Superior temporal gyrus (tissue), 1 donor: ENCODE data around the gene RHOJ.
"Not testable (repeated sequence)": the region's sequence is repeated elsewhere in the genome, so short reads cannot be mapped to it uniquely, and the experiment has no call there.

Experiments used
- DNase-seq: peaks from one replicate; pipeline ENCODE4 v3.0.0-alpha.2; 2016; ENCODE audit errors: extremely low spot score

RHOJ gene

GRCh38 chr14:63268771-63269170, 64.5 kb downstream of the RHOJ start:
- DNase-seq: no peak

DNA sequence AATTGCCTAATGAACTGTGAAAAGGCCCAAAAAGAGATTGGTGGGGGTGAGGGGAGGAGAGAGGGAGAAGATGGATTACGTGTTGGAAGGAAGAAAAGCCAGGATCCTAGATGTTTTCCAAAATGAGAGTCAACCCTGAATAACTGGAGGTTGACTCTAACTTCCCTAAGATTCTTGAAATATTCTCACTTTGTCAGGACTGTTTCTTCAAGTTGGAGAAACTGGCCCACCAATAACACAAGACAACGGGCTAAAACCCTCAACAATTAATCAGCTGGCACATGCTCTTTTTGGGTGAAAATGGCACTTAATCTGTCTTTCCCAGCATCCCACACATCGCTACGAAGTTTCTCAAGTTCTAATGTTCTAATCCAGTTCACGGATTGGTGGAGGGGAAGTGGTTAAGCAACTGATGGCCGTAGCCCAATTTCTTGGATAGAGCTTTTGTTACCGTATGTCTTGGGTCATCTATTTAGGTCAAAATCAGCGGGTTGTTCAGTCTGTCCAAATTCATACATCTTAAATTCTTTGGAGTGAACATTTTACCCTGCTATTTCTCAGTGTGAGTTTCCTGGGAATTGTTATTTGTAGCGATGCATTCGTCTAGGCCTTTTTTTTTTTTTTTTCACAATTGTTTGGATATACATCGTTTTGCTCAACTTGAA, 65.5 kb downstream of the RHOJ start:
- DNase-seq: no peak

DNA sequence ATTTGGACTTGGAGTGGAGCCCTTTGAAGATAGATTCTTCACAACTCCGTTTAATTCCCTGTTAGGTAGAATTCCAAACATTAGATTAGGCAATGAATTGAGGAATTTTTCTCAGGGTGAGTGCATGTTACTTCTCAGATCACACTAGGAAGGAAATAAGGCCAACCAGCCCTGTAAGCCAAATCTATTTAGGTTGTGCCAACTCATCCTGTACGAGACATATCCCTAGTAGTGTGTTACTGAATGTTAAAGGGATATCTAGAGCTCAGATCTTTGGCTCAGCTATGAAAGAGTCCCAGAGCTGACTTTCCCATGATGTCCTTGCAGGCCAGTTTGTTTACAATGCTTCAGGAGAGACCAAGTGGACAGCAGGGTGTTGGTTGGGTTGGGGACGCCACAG, 68.9 kb downstream of the RHOJ start:
- DNase-seq: no peak

GRCh38 chr14:63273717-63274655, 69.7 kb downstream of the RHOJ start:
- no peak for DNase-seq

DNA sequence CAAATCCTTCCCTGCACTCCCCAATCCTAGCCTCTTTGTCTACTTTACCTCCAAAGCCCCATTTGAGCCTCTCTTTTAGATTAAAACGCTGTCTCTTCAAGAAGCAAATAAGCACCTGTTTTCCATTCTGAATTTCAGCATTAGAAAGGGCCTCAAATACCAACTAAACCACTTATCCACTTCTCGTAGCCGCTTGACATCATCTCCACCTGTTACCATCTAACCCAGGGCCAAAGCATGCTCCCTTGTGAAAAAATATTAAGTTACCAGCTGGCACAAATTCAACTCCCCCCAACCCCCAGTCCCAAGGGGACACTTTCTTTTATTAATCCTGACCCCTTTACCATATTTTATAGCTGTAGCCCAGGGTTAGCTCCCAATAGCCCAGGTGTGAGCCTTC, 71.4 kb downstream of the RHOJ start:
- DNase-seq: no peak

DNA sequence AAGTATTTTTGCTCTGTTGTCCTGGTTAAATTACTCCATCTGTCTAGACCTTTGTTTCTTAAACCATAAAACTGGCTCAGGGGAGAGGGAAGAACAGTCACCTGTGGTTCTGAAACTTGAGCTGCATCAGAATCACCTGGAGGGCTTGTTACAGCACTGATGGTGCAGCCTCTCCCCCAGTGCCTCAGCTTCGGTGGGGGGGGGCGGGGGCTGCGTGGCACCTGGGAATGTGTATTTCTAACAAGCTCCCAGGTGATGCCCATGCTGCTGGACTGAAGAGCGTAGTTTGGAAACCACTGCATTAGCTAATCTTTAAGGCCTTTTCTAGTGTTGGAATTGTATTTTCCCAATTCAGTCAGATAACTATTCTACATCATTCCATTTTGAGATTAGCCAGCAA, 71.8 kb downstream of the RHOJ start:
- no peak for DNase-seq

DNA sequence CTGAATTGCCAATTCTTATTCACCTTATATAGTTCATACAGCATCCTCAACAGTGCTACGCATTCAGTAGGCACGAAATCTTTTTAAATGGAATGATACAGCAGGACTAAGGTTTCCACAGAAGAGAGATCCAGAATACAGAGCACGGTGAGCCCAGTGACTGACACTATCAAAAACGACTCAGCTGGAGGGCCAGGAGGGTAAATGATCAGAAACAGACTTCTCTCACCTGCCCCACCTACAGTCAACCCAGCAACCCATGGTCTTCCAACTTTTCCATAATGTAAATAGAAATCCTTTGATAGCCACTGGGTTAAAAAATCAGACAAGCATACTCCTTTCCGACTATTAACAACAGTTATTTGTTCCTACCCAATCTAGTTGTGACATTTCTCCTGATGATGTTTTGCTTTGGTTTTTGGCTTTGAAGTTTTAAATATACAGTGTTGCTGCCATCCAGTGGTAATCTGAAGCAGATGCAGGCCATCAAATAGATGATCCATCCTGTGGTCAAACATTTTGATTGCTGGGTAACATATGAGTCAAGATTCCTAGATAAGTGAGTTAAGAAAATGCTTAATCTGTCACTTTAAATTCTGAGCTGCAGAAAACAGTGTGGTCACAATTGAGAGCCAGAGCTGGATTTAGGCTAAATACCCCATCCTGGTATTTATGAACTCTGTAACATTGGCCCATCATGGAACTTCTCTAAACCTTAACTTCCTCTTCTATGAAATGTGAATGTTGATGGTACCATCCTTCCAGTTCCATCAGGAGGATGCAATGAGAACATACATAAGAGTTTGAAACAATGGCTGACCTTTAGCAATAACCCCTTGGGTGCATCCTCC, 72.5 kb downstream of the RHOJ start:
- DNase-seq: peak; percentile 81

GRCh38 chr14:63277591-63278183, 73.4 kb downstream of the RHOJ start:
- DNase-seq: no peak

DNA sequence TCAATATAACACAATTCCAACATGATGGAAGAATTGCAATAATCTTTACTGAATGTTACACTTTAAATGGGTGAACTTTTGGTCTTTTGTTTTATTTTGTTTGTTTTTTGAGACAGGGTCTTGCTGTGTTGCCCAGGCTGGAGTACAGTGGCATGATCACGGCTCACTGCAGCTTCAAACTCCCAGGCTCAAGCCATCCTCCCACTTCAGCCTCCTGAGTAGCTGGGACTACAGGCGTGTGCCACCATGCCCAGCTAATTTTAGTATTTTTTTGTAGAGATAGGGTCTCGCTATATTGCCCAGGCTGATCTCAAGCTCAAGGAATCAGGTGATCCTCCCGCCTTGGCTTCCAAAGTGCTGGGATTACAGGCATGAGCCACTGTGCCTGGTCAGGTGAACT, 75.7 kb downstream of the RHOJ start:
- DNase-seq: not testable (repeated sequence)

DNA sequence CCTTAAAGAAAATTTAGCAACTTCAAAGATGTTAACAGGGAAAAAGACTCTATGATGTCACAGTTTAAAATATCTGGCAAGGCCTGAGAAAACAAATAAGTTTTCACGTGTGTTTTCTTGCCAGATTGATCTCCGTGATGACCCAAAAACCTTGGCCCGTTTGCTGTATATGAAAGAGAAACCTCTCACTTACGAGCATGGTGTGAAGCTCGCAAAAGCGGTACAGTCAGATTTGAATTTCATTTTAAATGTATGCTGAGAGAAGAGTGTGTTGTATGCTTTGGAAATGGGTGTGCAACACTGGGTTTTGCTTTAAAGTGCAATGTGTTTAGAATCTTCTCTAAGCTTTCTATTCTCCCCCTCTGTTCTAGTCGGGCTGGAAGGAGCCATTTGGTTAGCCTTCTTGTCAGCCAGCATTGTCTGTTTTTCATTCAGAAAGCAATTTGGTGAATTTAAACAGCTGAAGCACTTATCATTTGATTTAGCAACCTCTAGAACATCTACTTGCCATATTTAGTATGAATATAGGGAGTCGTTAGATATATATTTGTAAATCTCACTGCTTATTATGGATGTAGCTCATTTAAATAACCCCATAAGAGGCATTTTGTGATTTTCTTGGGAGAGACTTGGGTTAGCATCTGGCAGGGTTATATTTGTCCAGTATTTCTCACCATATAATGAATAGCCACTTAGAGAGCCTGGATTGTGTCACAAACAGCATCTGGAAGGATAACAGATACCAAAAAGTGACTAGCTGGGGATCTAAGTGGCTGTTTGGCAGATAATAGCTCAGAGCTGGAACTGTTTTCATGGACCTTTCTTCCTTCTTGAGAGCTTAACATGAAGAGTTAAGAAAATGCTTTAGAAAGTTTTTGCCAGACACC, 79.0 kb downstream of the RHOJ start:
- peak; percentile 55 for DNase-seq

DNA sequence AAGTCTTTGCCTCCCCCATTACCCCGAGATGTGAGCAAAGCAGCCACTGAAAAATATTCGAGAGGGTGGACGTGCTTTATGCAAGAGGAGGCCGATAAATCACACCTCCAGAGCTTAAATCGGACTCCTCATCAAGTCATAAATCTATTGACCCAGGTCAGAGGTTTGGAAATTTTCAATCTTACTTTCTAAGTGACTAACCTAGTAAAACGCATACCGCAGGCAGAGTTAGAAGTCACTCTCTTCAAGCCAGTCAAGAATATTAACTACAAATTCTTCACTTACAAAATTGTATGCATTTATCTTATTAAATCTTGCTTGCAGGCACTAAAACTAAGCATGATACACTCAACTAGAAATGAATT, 79.6 kb downstream of the RHOJ start:
- no peak for DNase-seq

GRCh38 chr14:63286071-63286470, 81.8 kb downstream of the RHOJ start:
- no peak for DNase-seq

DNA sequence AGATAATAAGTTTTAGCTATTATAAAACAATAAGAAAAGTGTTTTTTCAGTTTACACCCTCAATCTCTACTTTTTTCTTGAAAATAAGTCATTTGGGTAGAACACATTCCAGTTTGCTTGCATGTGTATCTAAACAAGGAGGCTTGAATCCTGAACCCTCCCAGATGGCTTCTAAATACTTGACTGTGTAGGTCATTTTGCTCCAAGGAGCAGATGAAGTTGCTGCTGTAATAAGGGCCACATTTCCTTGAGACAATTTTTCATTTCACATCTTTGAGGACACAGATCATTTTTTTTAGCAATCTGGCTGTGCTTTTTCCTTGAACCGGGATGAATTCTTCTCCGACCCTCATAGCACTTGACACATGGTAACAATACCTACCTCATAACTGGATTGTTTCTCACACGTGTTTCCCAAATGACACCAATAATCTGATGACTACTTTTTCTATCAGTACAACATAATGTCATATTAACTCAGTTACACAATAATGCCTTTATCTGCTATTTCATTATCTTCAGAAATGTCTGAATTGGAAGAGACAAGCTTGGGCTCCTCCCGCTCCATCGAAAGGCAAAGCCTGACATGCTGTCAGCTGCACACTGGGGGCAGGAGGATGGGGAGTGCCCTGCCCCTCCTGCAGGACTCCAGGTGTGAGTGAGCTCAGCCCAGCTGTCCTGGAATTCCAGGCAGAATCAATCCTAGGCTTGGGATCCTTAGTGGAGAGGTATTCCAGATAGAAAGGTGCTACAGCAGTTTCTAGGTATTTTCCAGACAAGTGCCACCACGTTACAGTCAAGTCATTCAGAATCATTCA, 83.6 kb downstream of the RHOJ start:
- DNase-seq: no peak

GRCh38 chr14:63288853-63289252, 84.6 kb downstream of the RHOJ start:
- DNase-seq: no peak

GRCh38 chr14:63290741-63291430, 86.6 kb downstream of the RHOJ start:
- no peak for DNase-seq

DNA sequence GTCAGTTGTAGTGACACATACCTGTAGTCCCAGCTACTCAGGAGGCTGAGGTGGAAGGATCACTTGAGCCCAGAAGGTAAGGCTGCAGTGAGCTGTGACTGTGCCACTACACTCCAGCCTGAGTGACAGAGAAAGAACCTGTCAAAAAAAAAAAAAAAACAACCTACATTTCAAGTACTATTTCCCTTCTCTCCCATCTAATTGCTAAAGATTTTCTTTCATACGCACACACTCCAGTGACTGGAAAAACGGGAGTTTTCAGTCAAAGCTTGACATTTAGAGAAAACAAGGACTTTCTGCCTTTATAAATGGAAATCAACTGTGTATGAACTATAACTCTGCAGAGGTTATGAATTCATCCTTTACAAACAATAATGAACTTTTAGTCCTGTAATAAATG, 88.6 kb downstream of the RHOJ start:
- DNase-seq: no peak

GRCh38 chr14:63295231-63295685, 91.0 kb downstream of the RHOJ start:
- DNase-seq: no peak

DNA sequence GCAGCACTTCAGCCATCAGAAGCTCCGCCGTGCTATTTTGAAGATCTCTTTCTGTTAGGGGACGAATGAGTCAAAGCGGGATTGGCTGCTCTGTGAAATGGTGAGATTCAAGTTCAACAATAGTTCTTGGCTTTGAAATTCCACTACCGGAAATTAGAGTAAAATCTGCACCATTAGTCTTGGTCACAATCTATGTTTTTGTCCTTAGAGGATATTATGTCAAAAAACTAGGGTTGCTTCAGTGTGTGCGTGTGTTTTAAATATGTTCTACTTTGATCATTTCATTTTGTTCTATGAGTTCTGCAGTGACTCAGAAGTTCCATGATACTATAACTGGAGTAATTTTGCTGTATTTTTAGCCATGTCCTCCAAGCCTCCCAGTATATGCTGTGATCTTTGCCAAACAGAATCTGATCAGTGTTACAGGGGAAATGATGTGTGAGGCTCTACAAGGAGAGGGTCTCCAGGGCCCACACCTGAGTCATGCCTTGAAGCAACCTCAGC, 91.9 kb downstream of the RHOJ start:
- DNase-seq: peak; percentile 60
